ENCODE data around the gene SP140. TPM values are rescaled to one million over a fixed set of nuclear protein-coding genes. Genes with fewer than 3 reads are reported as not detected.

Gene SP140
- total RNA-seq, 1 experiment from 2014 or later, result not detected

DNA sequence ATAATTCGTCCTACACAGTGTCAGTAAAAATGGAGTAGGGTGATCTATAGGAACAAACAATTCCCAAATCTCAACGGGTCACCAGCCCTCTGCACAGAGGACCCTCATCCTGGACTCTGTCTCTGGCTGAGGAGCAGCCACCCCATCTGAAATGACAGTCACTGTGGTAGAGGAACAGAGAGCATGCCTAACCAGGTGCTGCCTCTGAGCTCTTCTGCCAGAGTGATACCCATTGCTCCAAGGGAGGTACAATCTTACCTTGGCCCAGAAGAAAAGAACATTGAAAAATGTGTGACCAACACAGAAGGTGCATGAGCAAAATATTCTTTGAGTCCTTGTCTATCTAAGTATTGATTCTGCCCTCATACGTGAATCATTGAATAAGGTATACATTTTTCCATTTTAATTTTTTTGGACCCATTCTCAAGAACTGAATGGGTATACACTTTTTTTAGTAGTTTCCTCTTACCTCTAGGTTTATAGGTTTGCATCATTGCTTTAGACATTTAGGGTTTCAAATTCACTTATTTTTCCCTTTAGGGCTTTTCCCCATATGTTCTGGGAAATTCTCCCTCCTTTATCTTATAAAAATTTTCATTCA lies 8.7 kb downstream of the SP140 start:
- no TSS peak for BruUV-seq (replicated peaks)
- Mint-ChIP-seq H3K36me3 (ENCODE audit: insufficient read depth, unreplicated experiment) (no peaks in the 10 kb centered on the region), H3K4me3 (ENCODE audit: unreplicated experiment) (no peak overlapping the region), H3K27me3 (ENCODE audit: insufficient read depth, unreplicated experiment) (peaks cover 4% of the 10 kb centered on the region), H3K9me3 (ENCODE audit: unreplicated experiment) (no peaks in the 10 kb centered on the region), H3K4me1 (ENCODE audit: low read depth, unreplicated experiment) (no peaks in the 10 kb centered on the region), H3K27ac (ENCODE audit: unreplicated experiment) (no peak overlapping the region)
- H3K27me3 ChIP-seq (replicated peaks; ENCODE audit: control insufficient read depth, insufficient read depth, low read length), result no peaks in the 10 kb centered on the region
- ChIA-PET POLR2A (no interaction called here), CTCF (no interaction called here)
- no peaks in the 10 kb centered on the region for H3K4me1 ChIP-seq
- intact Hi-C loops (cut with micrococcal nuclease; ENCODE audit: unreplicated experiment), result no loop called here
- H3K9me3 ChIP-seq, result no peaks in the 10 kb centered on the region
- no peak overlapping the region for H3K4me3 ChIP-seq (ENCODE audit: low read depth, low read length)
- H3K36me3 ChIP-seq (ENCODE audit: control insufficient read depth, insufficient read depth, low read length), result no peaks in the 10 kb centered on the region
- TF ChIP-seq, protein P1, sequence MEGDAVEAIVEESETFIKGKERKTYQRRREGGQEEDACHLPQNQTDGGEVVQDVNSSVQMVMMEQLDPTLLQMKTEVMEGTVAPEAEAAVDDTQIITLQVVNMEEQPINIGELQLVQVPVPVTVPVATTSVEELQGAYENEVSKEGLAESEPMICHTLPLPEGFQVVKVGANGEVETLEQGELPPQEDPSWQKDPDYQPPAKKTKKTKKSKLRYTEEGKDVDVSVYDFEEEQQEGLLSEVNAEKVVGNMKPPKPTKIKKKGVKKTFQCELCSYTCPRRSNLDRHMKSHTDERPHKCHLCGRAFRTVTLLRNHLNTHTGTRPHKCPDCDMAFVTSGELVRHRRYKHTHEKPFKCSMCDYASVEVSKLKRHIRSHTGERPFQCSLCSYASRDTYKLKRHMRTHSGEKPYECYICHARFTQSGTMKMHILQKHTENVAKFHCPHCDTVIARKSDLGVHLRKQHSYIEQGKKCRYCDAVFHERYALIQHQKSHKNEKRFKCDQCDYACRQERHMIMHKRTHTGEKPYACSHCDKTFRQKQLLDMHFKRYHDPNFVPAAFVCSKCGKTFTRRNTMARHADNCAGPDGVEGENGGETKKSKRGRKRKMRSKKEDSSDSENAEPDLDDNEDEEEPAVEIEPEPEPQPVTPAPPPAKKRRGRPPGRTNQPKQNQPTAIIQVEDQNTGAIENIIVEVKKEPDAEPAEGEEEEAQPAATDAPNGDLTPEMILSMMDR (IDR thresholded peaks at IDR 0.05; ENCODE audit: insufficient read depth in 1 of 2, low read depth in 1 of 2, low read length in 1 of 2, severe bottlenecking in 1 of 2, unreplicated experiment in 1 of 2), result no peak
- no peak for DNase-seq

DNA sequence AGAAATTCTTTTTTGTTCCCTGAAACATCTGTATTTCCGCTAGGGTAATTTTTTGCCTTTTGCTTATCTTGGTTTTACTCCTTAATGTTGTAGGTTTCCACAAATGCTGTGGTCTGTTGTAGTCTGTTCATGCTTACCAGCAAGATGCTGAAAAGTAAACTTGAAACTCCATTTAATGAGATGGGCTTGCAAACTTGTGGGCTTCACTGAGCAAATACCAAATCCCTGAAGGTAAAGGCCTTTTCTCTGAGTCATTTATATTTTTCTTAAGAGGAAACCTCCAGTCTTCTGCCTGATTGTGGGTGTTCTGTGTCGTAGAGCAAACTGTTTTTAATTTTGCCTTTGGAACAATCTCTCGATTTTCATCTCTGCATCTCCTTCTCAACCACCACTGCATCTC lies 9.3 kb downstream of the SP140 start:
- Histone ChIP-seq H3K27me3 (replicated peaks; ENCODE audit: control insufficient read depth, insufficient read depth, low read length) (no peaks in the 10 kb centered on the region), H3K4me3 (ENCODE audit: low read depth, low read length) (no peak overlapping the region), H3K36me3 (ENCODE audit: control insufficient read depth, insufficient read depth, low read length) (no peaks in the 10 kb centered on the region), H3K4me1 (no peaks in the 10 kb centered on the region), H3K9me3 (no peaks in the 10 kb centered on the region)
- POLR2A ChIA-PET, result no interaction called here
- BruUV-seq (replicated peaks), result no TSS peak
- Mint-ChIP-seq H3K27ac (ENCODE audit: unreplicated experiment) (no peak overlapping the region), H3K4me3 (ENCODE audit: unreplicated experiment) (no peak overlapping the region), H3K4me1 (ENCODE audit: low read depth, unreplicated experiment) (no peaks in the 10 kb centered on the region), H3K36me3 (ENCODE audit: insufficient read depth, unreplicated experiment) (no peaks in the 10 kb centered on the region), H3K27me3 (ENCODE audit: insufficient read depth, unreplicated experiment) (peaks cover 4% of the 10 kb centered on the region), H3K9me3 (ENCODE audit: unreplicated experiment) (no peaks in the 10 kb centered on the region)
- DNase-seq, result no peak
- intact Hi-C loops (cut with micrococcal nuclease; ENCODE audit: unreplicated experiment), result no loop called here
- CTCF ChIA-PET, result no interaction called here
- TF ChIP-seq, protein P1 (IDR thresholded peaks at IDR 0.05; ENCODE audit: insufficient read depth in 1 of 2, low read depth in 1 of 2, low read length in 1 of 2, severe bottlenecking in 1 of 2, unreplicated experiment in 1 of 2), result no peak

DNA sequence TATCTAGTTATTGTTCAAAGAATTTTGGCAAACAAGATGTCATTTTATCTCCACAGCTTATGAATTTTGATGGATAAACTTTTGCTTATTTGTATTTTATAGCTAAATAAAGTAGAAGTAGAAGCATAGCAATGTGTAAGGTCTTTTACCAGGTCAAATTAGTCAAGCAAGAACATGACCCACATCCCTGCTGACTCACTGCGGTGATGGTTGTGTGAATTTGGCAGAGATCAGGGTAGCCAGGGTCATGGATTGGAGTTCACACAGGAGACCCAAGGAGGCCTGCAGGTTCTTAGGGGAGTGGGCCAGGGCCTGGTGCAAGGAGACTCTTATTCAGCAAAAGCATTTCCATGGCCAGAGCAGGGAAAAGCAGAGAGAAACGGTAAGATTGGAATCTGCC lies 18.7 kb downstream of the SP140 start:
- H3K9me3 ChIP-seq, result no peaks in the 10 kb centered on the region
- H3K4me3 Mint-ChIP-seq (ENCODE audit: unreplicated experiment), result no peak overlapping the region
- ChIA-PET POLR2A (no interaction called here), CTCF (no interaction called here)
- no peaks in the 10 kb centered on the region for H3K36me3 ChIP-seq (ENCODE audit: control insufficient read depth, insufficient read depth, low read length)
- no peak overlapping the region for H3K27ac Mint-ChIP-seq (ENCODE audit: unreplicated experiment)
- H3K27me3 ChIP-seq (replicated peaks; ENCODE audit: control insufficient read depth, insufficient read depth, low read length), result no peaks in the 10 kb centered on the region
- no TSS peak for BruUV-seq (replicated peaks)
- H3K4me1 Mint-ChIP-seq (ENCODE audit: low read depth, unreplicated experiment), result no peaks in the 10 kb centered on the region
- intact Hi-C loops (cut with micrococcal nuclease; ENCODE audit: unreplicated experiment), result no loop called here
- H3K36me3 Mint-ChIP-seq (ENCODE audit: insufficient read depth, unreplicated experiment), result no peaks in the 10 kb centered on the region
- DNase-seq, result no peak
- H3K4me1 ChIP-seq, result no peaks in the 10 kb centered on the region
- no peaks in the 10 kb centered on the region for H3K9me3 Mint-ChIP-seq (ENCODE audit: unreplicated experiment)
- peaks cover 8% of the 10 kb centered on the region for H3K27me3 Mint-ChIP-seq (ENCODE audit: insufficient read depth, unreplicated experiment)
- TF ChIP-seq, protein P1 (IDR thresholded peaks at IDR 0.05; ENCODE audit: insufficient read depth in 1 of 2, low read depth in 1 of 2, low read length in 1 of 2, severe bottlenecking in 1 of 2, unreplicated experiment in 1 of 2), result no peak
- H3K4me3 ChIP-seq (ENCODE audit: low read depth, low read length), result no peak overlapping the region
